Neural cell (in vitro differentiated cells): Measurements from ENCODE around the gene EXOC2. TPM values are rescaled to one million over a fixed set of nuclear protein-coding genes. Genes with fewer than 3 reads are reported as not detected.

Experiments
- H2AFZ ChIP-seq: fragments of 200-600, 300-800 bp; sonication (generic), shearing (Covaris generic); 2 replicates; pipeline ENCODE4 v1.6.0; 2014; ENCODE audit warnings: low read depth, mild to moderate bottlenecking, antibody characterized with exemption, low read length, moderate library complexity
- H3F3A ChIP-seq: fragments of 200-600 bp; shearing (Covaris generic); 2 replicates; pipeline ENCODE4 v1.6.1; 2016; ENCODE audit warnings: mild to moderate bottlenecking, moderate library complexity, mixed read lengths, antibody characterized with exemption, low read length; ENCODE audit not compliant: insufficient read depth, poor library complexity, severe bottlenecking
- H3K27ac ChIP-seq: fragments of 200-600, 300-800 bp; sonication (generic), shearing (Covaris generic); 2 replicates; pipeline ENCODE4 v1.5.1; 2014; ENCODE audit warnings: mild to moderate bottlenecking, low read length, moderate library complexity
- H3K27me3 ChIP-seq: fragments of 300-800, 200-600 bp; sonication (generic), shearing (Covaris generic); 2 replicates; pipeline ENCODE4 v1.6.0; 2014; ENCODE audit warnings: mild to moderate bottlenecking, low read depth, low read length, moderate library complexity; ENCODE audit not compliant: insufficient read depth
- H3K36me3 ChIP-seq: fragments of 300-800, 200-600 bp; sonication (generic), shearing (Covaris generic); 2 replicates; pipeline ENCODE4 v1.5.1; 2014; ENCODE audit warnings: mild to moderate bottlenecking, antibody characterized with exemption, low read length, moderate library complexity; ENCODE audit not compliant: insufficient read depth
- H3K4me2 ChIP-seq: fragments of 300-800, 200-600 bp; sonication (generic), shearing (Covaris generic); 2 replicates; pipeline ENCODE4 v1.6.0; 2014; ENCODE audit warnings: mild to moderate bottlenecking, low read length
- H3K4me3 ChIP-seq: fragments of 300-800, 200-600 bp; sonication (generic), shearing (Covaris generic); 2 replicates; pipeline ENCODE4 v1.5.1; 2014; ENCODE audit warnings: mild to moderate bottlenecking, low read length, moderate library complexity
- H3K79me2 ChIP-seq: fragments of 200-600 bp; shearing (Covaris generic); replicated peaks from 2 replicates; pipeline ENCODE4 v1.6.0; 2014; ENCODE audit warnings: mild to moderate bottlenecking, low read length, moderate library complexity; ENCODE audit not compliant: insufficient read depth
- H3K9ac ChIP-seq: fragments of 300-800, 200-600 bp; sonication (generic), shearing (Covaris generic); 2 replicates; pipeline ENCODE4 v1.6.1; 2016; ENCODE audit warnings: mild to moderate bottlenecking, low read length, mixed read lengths
- H3K9me2 ChIP-seq: fragments of 200-600 bp; shearing (Covaris generic); 2 replicates; pipeline ENCODE4 v1.6.1; 2016; ENCODE audit warnings: mild to moderate bottlenecking, low read length, mixed read lengths; ENCODE audit not compliant: insufficient read depth
- H3K9me3 ChIP-seq: fragments of 200-600, 300-800 bp; sonication (generic), shearing (Covaris generic); 2 replicates; pipeline ENCODE4 v1.6.1; 2016; ENCODE audit warnings: mild to moderate bottlenecking, mixed run types, low read length, moderate library complexity, mixed read lengths
- H4K20me1 ChIP-seq: fragments of 200-600 bp; shearing (Covaris generic); 2 replicates; pipeline ENCODE4 v1.6.1; 2016; ENCODE audit warnings: mild to moderate bottlenecking, mixed run types; ENCODE audit not compliant: insufficient read depth
- EP300 ChIP-seq: fragments of 450-650 bp; conservative IDR thresholded peaks from 2 replicates; pipeline ENCODE4 v1.6.1; 2014; ENCODE audit warnings: antibody characterized with exemption, mild to moderate bottlenecking, moderate library complexity; ENCODE audit not compliant: poor library complexity, severe bottlenecking
- EZH2 ChIP-seq: fragments of 200-600, 300-800 bp; shearing (Covaris generic), sonication (generic); IDR thresholded peaks from 2 replicates; pipeline ENCODE4 v1.6.1; 2014; ENCODE audit warnings: antibody characterized with exemption, low read length, borderline replicate concordance, mild to moderate bottlenecking; ENCODE audit not compliant: insufficient read depth, poor library complexity, severe bottlenecking
- MXI1 ChIP-seq: fragments of 450-650 bp; conservative IDR thresholded peaks from 2 replicates; pipeline ENCODE4 v1.6.1; 2014; ENCODE audit warnings: antibody characterized with exemption, mild to moderate bottlenecking; ENCODE audit not compliant: poor library complexity, severe bottlenecking
- POLR2AphosphoS5 ChIP-seq: IDR thresholded peaks from 2 replicates; pipeline ENCODE4 v1.6.1; 2012
- RAD21 ChIP-seq: fragments of 450-650 bp; conservative IDR thresholded peaks from 2 replicates; pipeline ENCODE4 v1.6.1; 2014; ENCODE audit warnings: antibody characterized with exemption, mild to moderate bottlenecking, moderate library complexity
- REST ChIP-seq: IDR thresholded peaks from 2 replicates; pipeline ENCODE4 v1.6.1; 2012; ENCODE audit warnings: borderline replicate concordance
- SMC3 ChIP-seq: fragments of 450-650 bp; conservative IDR thresholded peaks from 2 replicates; pipeline ENCODE4 v1.6.1; 2014; ENCODE audit warnings: antibody characterized with exemption, mild to moderate bottlenecking, moderate library complexity; ENCODE audit not compliant: poor library complexity
- TAF1 ChIP-seq: IDR thresholded peaks from 2 replicates; pipeline ENCODE4 v1.6.1; 2012; ENCODE audit warnings: low read depth
- polyA plus RNA-seq: library from polyadenylated mRNA; depleted of rRNA; stranded (reverse); fragments of >200 nt; gene quantifications from 2 replicates; pipeline ENCODE4 v1.2.3, GENCODE V29; 2014
- TF ChIP-seq, protein P1 (sequence below): fragments of 450-650 bp; IDR thresholded peaks from 2 replicates; pipeline ENCODE4 v1.5.1; 2014; ENCODE audit warnings: antibody characterized with exemption, mild to moderate bottlenecking, moderate library complexity; ENCODE audit not compliant: poor library complexity, severe bottlenecking

Gene EXOC2
- polyA plus RNA-seq, 1 donor from 2014 or later: 38.6 TPM

DNA sequence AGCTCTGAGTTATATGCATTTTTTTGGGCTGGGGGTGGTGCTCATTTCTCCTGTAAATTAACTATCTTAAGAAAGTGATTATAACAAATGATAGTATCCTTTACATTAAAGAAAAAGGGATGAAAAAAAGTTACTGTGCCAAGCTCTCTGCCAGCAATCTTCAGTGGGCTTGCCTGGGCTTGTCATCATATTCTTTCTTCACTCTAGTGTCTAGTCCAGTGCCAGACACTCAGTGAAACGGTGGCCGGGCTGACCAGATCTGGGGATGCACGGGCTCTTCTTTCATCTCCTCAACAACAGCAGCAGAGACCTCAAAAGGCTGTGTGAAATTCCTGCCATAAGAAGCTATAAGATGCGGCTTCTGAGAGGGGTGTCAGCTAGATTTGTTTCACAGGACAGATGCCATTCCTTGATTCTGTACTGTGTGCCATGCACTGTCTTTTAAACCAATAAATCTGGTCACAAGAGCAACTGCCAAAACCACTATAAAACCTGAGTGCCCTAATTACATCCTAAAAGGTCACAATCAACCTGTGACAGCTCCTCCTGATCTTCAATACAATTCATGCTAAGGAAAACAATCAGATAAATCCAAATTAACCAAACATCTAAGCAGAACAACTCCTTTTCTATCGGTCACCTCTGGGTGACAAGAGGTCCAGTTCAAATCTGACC lies 12.1 kb downstream of the EXOC2 start:
- TF ChIP-seq RAD21: no peak
- TF ChIP-seq EP300: no peak
- TF ChIP-seq EZH2: no peak
- TF ChIP-seq MXI1: no peak
- no peak for TF ChIP-seq TAF1
- TF ChIP-seq REST: no peak
- Histone ChIP-seq H3K9ac (no peak overlapping the region), H2AFZ (no peak overlapping the region), H3K79me2 (peaks cover 35% of the 10 kb centered on the region), H3K27ac (no peak overlapping the region), H3K4me3 (no peak overlapping the region), H3K9me3 (no peaks in the 10 kb centered on the region), H3K4me2 (no peak overlapping the region), H3K27me3 (no peaks in the 10 kb centered on the region), H3K36me3 (no peaks in the 10 kb centered on the region), H3F3A (no peaks in the 10 kb centered on the region), H4K20me1 (no peaks in the 10 kb centered on the region), H3K9me2 (no peaks in the 10 kb centered on the region)

DNA sequence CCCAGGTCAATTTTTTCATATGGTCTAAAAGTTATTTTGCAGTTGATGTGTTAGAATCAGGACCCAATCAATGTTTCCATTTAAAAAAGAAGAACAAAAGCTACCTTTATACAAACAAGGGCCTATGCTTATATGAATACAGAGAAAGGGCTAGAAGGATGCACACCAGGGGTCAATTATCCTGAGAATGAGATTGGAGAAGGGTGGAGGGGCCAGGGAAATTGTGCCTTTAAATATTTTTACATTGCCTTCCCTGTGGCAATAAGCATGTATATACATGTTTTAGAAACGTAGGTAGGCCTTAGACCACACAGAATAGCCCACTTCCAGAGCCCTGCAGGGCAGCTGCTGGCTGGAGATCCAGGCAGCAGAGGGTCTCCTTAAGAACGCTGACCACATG lies 12.7 kb downstream of the EXOC2 start:
- no peak overlapping the region for H2AFZ ChIP-seq
- no peaks in the 10 kb centered on the region for H3K36me3 ChIP-seq
- H3K9me2 ChIP-seq: no peaks in the 10 kb centered on the region
- H3K27ac ChIP-seq: no peak overlapping the region
- no peak overlapping the region for H3K9ac ChIP-seq
- no peaks in the 10 kb centered on the region for H4K20me1 ChIP-seq
- H3K9me3 ChIP-seq: no peaks in the 10 kb centered on the region
- H3K4me3 ChIP-seq: no peak overlapping the region
- H3F3A ChIP-seq: no peaks in the 10 kb centered on the region
- H3K4me2 ChIP-seq: no peak overlapping the region
- TF ChIP-seq MXI1 (no peak), EP300 (no peak), EZH2 (no peak), RAD21 (no peak), SMC3 (no peak), REST (no peak), TAF1 (no peak), POLR2AphosphoS5 (no peak)
- TF ChIP-seq, protein P1, sequence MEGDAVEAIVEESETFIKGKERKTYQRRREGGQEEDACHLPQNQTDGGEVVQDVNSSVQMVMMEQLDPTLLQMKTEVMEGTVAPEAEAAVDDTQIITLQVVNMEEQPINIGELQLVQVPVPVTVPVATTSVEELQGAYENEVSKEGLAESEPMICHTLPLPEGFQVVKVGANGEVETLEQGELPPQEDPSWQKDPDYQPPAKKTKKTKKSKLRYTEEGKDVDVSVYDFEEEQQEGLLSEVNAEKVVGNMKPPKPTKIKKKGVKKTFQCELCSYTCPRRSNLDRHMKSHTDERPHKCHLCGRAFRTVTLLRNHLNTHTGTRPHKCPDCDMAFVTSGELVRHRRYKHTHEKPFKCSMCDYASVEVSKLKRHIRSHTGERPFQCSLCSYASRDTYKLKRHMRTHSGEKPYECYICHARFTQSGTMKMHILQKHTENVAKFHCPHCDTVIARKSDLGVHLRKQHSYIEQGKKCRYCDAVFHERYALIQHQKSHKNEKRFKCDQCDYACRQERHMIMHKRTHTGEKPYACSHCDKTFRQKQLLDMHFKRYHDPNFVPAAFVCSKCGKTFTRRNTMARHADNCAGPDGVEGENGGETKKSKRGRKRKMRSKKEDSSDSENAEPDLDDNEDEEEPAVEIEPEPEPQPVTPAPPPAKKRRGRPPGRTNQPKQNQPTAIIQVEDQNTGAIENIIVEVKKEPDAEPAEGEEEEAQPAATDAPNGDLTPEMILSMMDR: no peak
- H3K79me2 ChIP-seq: peaks cover 36% of the 10 kb centered on the region
- no peaks in the 10 kb centered on the region for H3K27me3 ChIP-seq
